Measurements from ENCODE around the gene MYO1B. TPM values are rescaled to one million over a fixed set of nuclear protein-coding genes. Genes with fewer than 3 reads are reported as not detected.

Gene MYO1B
- total and polyA plus RNA-seq, 7 experiments from 2014 or later: 0.43 to 14.9 (median 0.54) TPM

GRCh38 chr2:191432121-191432520 is 186.9 kb downstream of the MYO1B start:
- ChIA-PET POLR2A (no interaction called here), CTCF (no interaction called here)
- DNase-seq (no peak), ATAC-seq (no peak)
- Histone ChIP-seq H3K27ac (ENCODE audit: low read depth, low read length) (no peak overlapping the region), H3K36me3 (ENCODE audit: control insufficient read depth in 2 of 3, insufficient read depth in 3 of 3, low read length in 3 of 3) (no peaks in the 10 kb centered on the region), H3K9me3 (ENCODE audit: control insufficient read depth in 2 of 3, low read length in 3 of 3) (no peaks in the 10 kb centered on the region), H3K4me3 (ENCODE audit: low read length) (no peak overlapping the region), H3K27me3 (ENCODE audit: control insufficient read depth in 2 of 2, insufficient read depth in 2 of 2, low read length in 2 of 2) (no peaks in the 10 kb centered on the region), H3K4me1 (ENCODE audit: control insufficient read depth in 2 of 2, insufficient read depth in 2 of 2, low read length in 2 of 2) (no peaks in the 10 kb centered on the region)
- Mint-ChIP-seq H3K27me3 (peaks cover 0 to 8% (median 4%) of the 10 kb centered on the region in 5 donors), H3K27ac (no peak overlapping the region), H3K36me3 (no peaks in the 10 kb centered on the region), H3K4me1 (no peaks in the 10 kb centered on the region), H3K9me3 (peaks cover 0 to 5% (median 0%) of the 10 kb centered on the region in 11 donors), H3K4me3 (no peak overlapping the region)
- intact Hi-C loops (cut with micrococcal nuclease): no loop called here

- H3K4me3 ChIP-seq (ENCODE audit: low read length): no peak overlapping the region
- H3K4me3 Mint-ChIP-seq: no peak overlapping the region
- no peak overlapping the region for H3K27ac Mint-ChIP-seq
- no peak overlapping the region for H3K27ac ChIP-seq (ENCODE audit: low read depth, low read length)
- no peaks in the 10 kb centered on the region for H3K27me3 ChIP-seq (ENCODE audit: control insufficient read depth in 2 of 2, insufficient read depth in 2 of 2, low read length in 2 of 2)
- ATAC-seq: no peak
- ChIA-PET CTCF (no interaction called here), POLR2A (no interaction called here)
- peaks cover 0 to 3% (median 0%) of the 10 kb centered on the region in 7 donors for H3K4me1 Mint-ChIP-seq
- intact Hi-C loops (cut with micrococcal nuclease): no loop called here
- DNase-seq: no peak
- H3K36me3 ChIP-seq (ENCODE audit: control insufficient read depth in 2 of 3, insufficient read depth in 3 of 3, low read length in 3 of 3): no peaks in the 10 kb centered on the region
- no peaks in the 10 kb centered on the region for H3K4me1 ChIP-seq (ENCODE audit: control insufficient read depth in 2 of 2, insufficient read depth in 2 of 2, low read length in 2 of 2)
- H3K36me3 Mint-ChIP-seq: no peaks in the 10 kb centered on the region
- peaks cover 0 to 5% (median 0%) of the 10 kb centered on the region in 11 donors for H3K9me3 Mint-ChIP-seq
- H3K27me3 Mint-ChIP-seq: peaks cover 0 to 9% (median 8%) of the 10 kb centered on the region in 5 donors
- no peaks in the 10 kb centered on the region for H3K9me3 ChIP-seq (ENCODE audit: control insufficient read depth in 2 of 3, low read length in 3 of 3)
Measured at GRCh38 chr2:191434072-191434471, 188.9 kb downstream of the MYO1B start.

GRCh38 chr2:191435141-191435540 is 189.9 kb downstream of the MYO1B start:
- Mint-ChIP-seq H3K36me3 (no peaks in the 10 kb centered on the region), H3K27ac (no peak overlapping the region), H3K9me3 (peaks cover 0 to 5% (median 0%) of the 10 kb centered on the region in 11 donors), H3K4me3 (no peak overlapping the region), H3K4me1 (peaks cover 0 to 3% (median 0%) of the 10 kb centered on the region in 7 donors), H3K27me3 (peaks cover 0 to 11% (median 8%) of the 10 kb centered on the region in 5 donors)
- no peak overlapping the region for H3K27ac ChIP-seq (ENCODE audit: low read depth, low read length)
- ChIA-PET CTCF (no interaction called here), POLR2A (no interaction called here)
- H3K27me3 ChIP-seq (ENCODE audit: control insufficient read depth in 2 of 2, insufficient read depth in 2 of 2, low read length in 2 of 2): no peaks in the 10 kb centered on the region
- H3K9me3 ChIP-seq (ENCODE audit: control insufficient read depth in 2 of 3, low read length in 3 of 3): no peaks in the 10 kb centered on the region
- no peaks in the 10 kb centered on the region for H3K4me1 ChIP-seq (ENCODE audit: control insufficient read depth in 2 of 2, insufficient read depth in 2 of 2, low read length in 2 of 2)
- DNase-seq (no peak), ATAC-seq (no peak)
- H3K4me3 ChIP-seq (ENCODE audit: low read length): no peak overlapping the region
- intact Hi-C loops (cut with micrococcal nuclease): no loop called here
- no peaks in the 10 kb centered on the region for H3K36me3 ChIP-seq (ENCODE audit: control insufficient read depth in 2 of 3, insufficient read depth in 3 of 3, low read length in 3 of 3)

- Mint-ChIP-seq H3K4me1 (peaks cover 0 to 3% (median 0%) of the 10 kb centered on the region in 7 donors), H3K27me3 (peaks cover 0 to 11% (median 4%) of the 10 kb centered on the region in 5 donors), H3K4me3 (no peak overlapping the region), H3K27ac (no peak overlapping the region), H3K36me3 (no peaks in the 10 kb centered on the region), H3K9me3 (peaks cover 0 to 5% (median 0%) of the 10 kb centered on the region in 11 donors)
- no peak overlapping the region for H3K4me3 ChIP-seq (ENCODE audit: low read length)
- intact Hi-C loops (cut with micrococcal nuclease): no loop called here
- H3K27me3 ChIP-seq (ENCODE audit: control insufficient read depth in 2 of 2, insufficient read depth in 2 of 2, low read length in 2 of 2): no peaks in the 10 kb centered on the region
- H3K4me1 ChIP-seq (ENCODE audit: control insufficient read depth in 2 of 2, insufficient read depth in 2 of 2, low read length in 2 of 2): no peaks in the 10 kb centered on the region
- H3K27ac ChIP-seq (ENCODE audit: low read depth, low read length): no peak overlapping the region
- H3K9me3 ChIP-seq (ENCODE audit: control insufficient read depth in 2 of 3, low read length in 3 of 3): no peaks in the 10 kb centered on the region
- ATAC-seq: peak; percentile 69
- ChIA-PET CTCF (no interaction called here), POLR2A (no interaction called here)
- no peak for DNase-seq
- no peaks in the 10 kb centered on the region for H3K36me3 ChIP-seq (ENCODE audit: control insufficient read depth in 2 of 3, insufficient read depth in 3 of 3, low read length in 3 of 3)
Measured at GRCh38 chr2:191436368-191437055, 191.3 kb downstream of the MYO1B start.

GRCh38 chr2:191439481-191439880 is 194.3 kb downstream of the MYO1B start:
- no peak overlapping the region for H3K27ac ChIP-seq (ENCODE audit: low read depth, low read length)
- no peaks in the 10 kb centered on the region for H3K36me3 Mint-ChIP-seq
- no peak overlapping the region for H3K4me3 Mint-ChIP-seq
- H3K27ac Mint-ChIP-seq: no peak overlapping the region
- peaks cover 0 to 5% (median 0%) of the 10 kb centered on the region in 5 donors for H3K27me3 Mint-ChIP-seq
- intact Hi-C loops (cut with micrococcal nuclease): no loop called here
- no peaks in the 10 kb centered on the region for H3K9me3 ChIP-seq (ENCODE audit: control insufficient read depth in 2 of 3, low read length in 3 of 3)
- H3K4me3 ChIP-seq (ENCODE audit: low read length): no peak overlapping the region
- POLR2A ChIA-PET: no interaction called here
- no peaks in the 10 kb centered on the region for H3K4me1 ChIP-seq (ENCODE audit: control insufficient read depth in 2 of 2, insufficient read depth in 2 of 2, low read length in 2 of 2)
- H3K27me3 ChIP-seq (ENCODE audit: control insufficient read depth in 2 of 2, insufficient read depth in 2 of 2, low read length in 2 of 2): no peaks in the 10 kb centered on the region
- no peaks in the 10 kb centered on the region for H3K36me3 ChIP-seq (ENCODE audit: control insufficient read depth in 2 of 3, insufficient read depth in 3 of 3, low read length in 3 of 3)
- H3K9me3 Mint-ChIP-seq: no peaks in the 10 kb centered on the region
- CTCF ChIA-PET: interaction anchor here (0.6 kb wide), 1 partner anchor 309 kb away, joined by 4 read pairs; no protein-coding TSS in a partner anchor
- ATAC-seq: no peak
- DNase-seq: no peak
- H3K4me1 Mint-ChIP-seq: peaks cover 0 to 3% (median 0%) of the 10 kb centered on the region in 7 donors

- Mint-ChIP-seq H3K36me3 (no peaks in the 10 kb centered on the region), H3K4me3 (no peak overlapping the region), H3K27ac (no peak overlapping the region), H3K4me1 (peaks cover 0 to 6% (median 0%) of the 10 kb centered on the region in 7 donors), H3K9me3 (no peaks in the 10 kb centered on the region), H3K27me3 (peaks cover 0 to 17% (median 15%) of the 10 kb centered on the region in 5 donors)
- no peaks in the 10 kb centered on the region for H3K27me3 ChIP-seq (ENCODE audit: control insufficient read depth in 2 of 2, insufficient read depth in 2 of 2, low read length in 2 of 2)
- intact Hi-C loops (cut with micrococcal nuclease): no loop called here
- no peak for ATAC-seq
- no peaks in the 10 kb centered on the region for H3K9me3 ChIP-seq (ENCODE audit: control insufficient read depth in 2 of 3, low read length in 3 of 3)
- CTCF ChIA-PET: no interaction called here
- H3K4me1 ChIP-seq (ENCODE audit: control insufficient read depth in 2 of 2, insufficient read depth in 2 of 2, low read length in 2 of 2): no peaks in the 10 kb centered on the region
- no peak overlapping the region for H3K27ac ChIP-seq (ENCODE audit: low read depth, low read length)
- H3K36me3 ChIP-seq (ENCODE audit: control insufficient read depth in 2 of 3, insufficient read depth in 3 of 3, low read length in 3 of 3): no peaks in the 10 kb centered on the region
- H3K4me3 ChIP-seq (ENCODE audit: low read length): no peak overlapping the region
- DNase-seq: no peak
- POLR2A ChIA-PET: no interaction called here
Measured at GRCh38 chr2:191441496-191442214, 196.5 kb downstream of the MYO1B start.
